Dedifferentiated amniotic fluid mesenchymal stem cell (primary cell): Measurements from ENCODE around the gene RHOV.

Experiments used
- DNase-seq: peaks from one replicate; pipeline ENCODE4 v3.0.0-alpha.2; 2016; ENCODE audit errors: extremely low spot score

Gene RHOV

GRCh38 chr15:40904552-40905201 is 30.6 kb upstream of the RHOV start:
- DNase-seq: no peak

GRCh38 chr15:40902605-40903561 is 28.8 kb upstream of the RHOV start:
- no peak for DNase-seq

- no peak for DNase-seq
Observed at GRCh38 chr15:40901053-40901443, 27.0 kb upstream of the RHOV start.

- DNase-seq: no peak
Observed at GRCh38 chr15:40900256-40901052, 26.4 kb upstream of the RHOV start.

- DNase-seq: no peak
Observed at GRCh38 chr15:40899536-40900207, 25.6 kb upstream of the RHOV start.

- peak; percentile 71 for DNase-seq
Observed at GRCh38 chr15:40894681-40895448, 20.8 kb upstream of the RHOV start.

GRCh38 chr15:40893733-40894680 is 20.0 kb upstream of the RHOV start, which contains the start of gene VPS18:
VPS18 (plus strand) TSS chr15:40894450; CDS start chr15:40894769, 319 bp downstream.
- peak; percentile 97 for DNase-seq

- no peak for DNase-seq
Observed at GRCh38 chr15:40893019-40893670, 19.1 kb upstream of the RHOV start.

GRCh38 chr15:40892447-40893012 is 18.5 kb upstream of the RHOV start:
- no peak for DNase-seq

GRCh38 chr15:40891810-40892446 is 17.9 kb upstream of the RHOV start:
- peak; percentile 39 for DNase-seq

- DNase-seq: no peak
Observed at GRCh38 chr15:40891138-40891537, 17.1 kb upstream of the RHOV start.

- DNase-seq: no peak
Observed at GRCh38 chr15:40889112-40889511, 15.1 kb upstream of the RHOV start.

GRCh38 chr15:40886586-40886985 is 12.6 kb upstream of the RHOV start:
- DNase-seq: no peak

- no peak for DNase-seq
Observed at GRCh38 chr15:40881351-40881750, 7.3 kb upstream of the RHOV start.

- no peak for DNase-seq
Observed at GRCh38 chr15:40879609-40880008, 5.6 kb upstream of the RHOV start.

- DNase-seq: no peak
Observed at GRCh38 chr15:40878785-40879184, 4.8 kb upstream of the RHOV start.

- no peak for DNase-seq
Observed at GRCh38 chr15:40877694-40878093, 3.7 kb upstream of the RHOV start.
